Transverse colon (tissue), 4 donors: ENCODE measurements around the gene STK4.

Experiments used
- CTCF ChIP-seq, 5 experiments: fragments of 200-600 bp in 3 of 5; fragments of 450-650 bp in 2 of 5; sonication (generic) in 3 of 5; IDR thresholded peaks; 1 replicate in 2 of 5; 2 replicates in 3 of 5; pipeline ENCODE4 v1.5.1; 2016 to 2017; ENCODE audit warnings: antibody characterized with exemption in 5 of 5, inconsistent platforms in 3 of 5, mild to moderate bottlenecking in 2 of 5, moderate library complexity in 1 of 5
- EP300 ChIP-seq: sonication (generic); formaldehyde crosslinking; IDR thresholded peaks from one replicate; pipeline ENCODE4 v1.6.1; 2017; ENCODE audit warnings: antibody characterized with exemption, low read depth
- POLR2A ChIP-seq: fragments of 450-650 bp; IDR thresholded peaks from one replicate; pipeline ENCODE4 v1.6.1; 2016; ENCODE audit warnings: antibody characterized with exemption, mild to moderate bottlenecking, moderate library complexity
- POLR2AphosphoS5 ChIP-seq, 3 donors: sonication (generic); formaldehyde crosslinking; IDR thresholded peaks; one replicate each; pipeline ENCODE4 v1.6.1; 2016; ENCODE audit warnings: antibody characterized with exemption in 3 of 3

- TF ChIP-seq CTCF (IDR thresholded peaks at IDR 0.05): no peak
- no peak for TF ChIP-seq EP300
- no peak for TF ChIP-seq POLR2A
- no peak for TF ChIP-seq POLR2AphosphoS5 (IDR thresholded peaks at IDR 0.05)
Observed at GRCh38 chr20:44973053-44973452, 6.7 kb downstream of the STK4 start.
